Fibroblast of pulmonary artery (primary cell): ENCODE data around the gene C11orf71.

ENCODE experiments used
- DNase-seq: peaks from one replicate; pipeline ENCODE4 v3.0.0-alpha.2; 2010; ENCODE audit warnings: low read depth
- H3K4me3 ChIP-seq: replicated peaks from 2 replicates; pipeline ENCODE4 v1.5.1; 2011; ENCODE audit warnings: low read depth, mild to moderate bottlenecking, control low read depth, low read length, moderate library complexity
- TF ChIP-seq, protein P1 (sequence below): IDR thresholded peaks from 2 replicates; pipeline ENCODE4 v1.5.1; 2011; ENCODE audit warnings: mild to moderate bottlenecking, control low read depth, low read length, inconsistent platforms; ENCODE audit errors: missing control alignments

The C11orf71 gene

GRCh38 chr11:114377612-114378267, 22.6 kb downstream of the C11orf71 start:
- TF ChIP-seq, protein P1, sequence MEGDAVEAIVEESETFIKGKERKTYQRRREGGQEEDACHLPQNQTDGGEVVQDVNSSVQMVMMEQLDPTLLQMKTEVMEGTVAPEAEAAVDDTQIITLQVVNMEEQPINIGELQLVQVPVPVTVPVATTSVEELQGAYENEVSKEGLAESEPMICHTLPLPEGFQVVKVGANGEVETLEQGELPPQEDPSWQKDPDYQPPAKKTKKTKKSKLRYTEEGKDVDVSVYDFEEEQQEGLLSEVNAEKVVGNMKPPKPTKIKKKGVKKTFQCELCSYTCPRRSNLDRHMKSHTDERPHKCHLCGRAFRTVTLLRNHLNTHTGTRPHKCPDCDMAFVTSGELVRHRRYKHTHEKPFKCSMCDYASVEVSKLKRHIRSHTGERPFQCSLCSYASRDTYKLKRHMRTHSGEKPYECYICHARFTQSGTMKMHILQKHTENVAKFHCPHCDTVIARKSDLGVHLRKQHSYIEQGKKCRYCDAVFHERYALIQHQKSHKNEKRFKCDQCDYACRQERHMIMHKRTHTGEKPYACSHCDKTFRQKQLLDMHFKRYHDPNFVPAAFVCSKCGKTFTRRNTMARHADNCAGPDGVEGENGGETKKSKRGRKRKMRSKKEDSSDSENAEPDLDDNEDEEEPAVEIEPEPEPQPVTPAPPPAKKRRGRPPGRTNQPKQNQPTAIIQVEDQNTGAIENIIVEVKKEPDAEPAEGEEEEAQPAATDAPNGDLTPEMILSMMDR = no peak
- peak; percentile 44 for DNase-seq
- no peak overlapping the region for H3K4me3 ChIP-seq

GRCh38 chr11:114375052-114375451, 25.3 kb downstream of the C11orf71 start:
- TF ChIP-seq, protein P1 = no peak
- H3K4me3 ChIP-seq = no peak overlapping the region
- no peak for DNase-seq

GRCh38 chr11:114368918-114369680, 31.2 kb downstream of the C11orf71 start:
- H3K4me3 ChIP-seq = no peak overlapping the region
- DNase-seq = no peak
- TF ChIP-seq, protein P1 = no peak

DNA sequence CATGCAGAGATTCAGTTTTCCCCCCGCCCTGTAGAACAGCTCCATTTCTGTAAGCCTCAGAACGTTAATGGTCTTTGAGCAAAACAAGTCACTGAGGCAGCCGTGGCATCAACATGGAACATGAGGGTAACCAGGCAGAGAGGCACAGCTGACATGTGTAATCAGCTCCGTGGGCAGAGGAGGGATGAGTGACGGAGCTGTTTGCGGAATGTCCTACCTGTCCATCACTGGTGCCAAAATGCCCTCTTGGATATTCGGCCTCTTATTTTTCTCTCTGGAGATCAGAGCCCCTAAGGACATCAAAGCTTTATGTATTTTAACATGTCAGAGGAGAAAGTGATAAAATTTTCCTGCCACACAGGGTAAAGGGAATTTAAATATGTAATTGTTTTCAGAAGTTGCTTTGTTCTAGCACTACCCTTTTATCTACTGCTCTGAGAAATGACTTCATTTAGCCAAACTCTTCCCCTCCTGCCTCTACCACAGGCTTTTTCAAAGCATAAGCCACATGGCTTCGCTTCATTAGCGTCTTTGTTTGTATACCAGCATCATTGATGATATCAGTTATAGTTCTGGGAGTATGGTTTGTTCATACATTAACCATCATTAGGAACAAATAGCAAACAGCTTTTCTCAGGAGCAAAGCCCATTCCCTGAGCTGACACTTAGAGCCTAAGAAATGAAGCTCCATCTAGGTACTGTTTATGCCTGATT, 32.9 kb downstream of the C11orf71 start:
- TF ChIP-seq, protein P1 = no peak
- DNase-seq = no peak
- peak overlapping the region; percentile 26 for H3K4me3 ChIP-seq

DNA sequence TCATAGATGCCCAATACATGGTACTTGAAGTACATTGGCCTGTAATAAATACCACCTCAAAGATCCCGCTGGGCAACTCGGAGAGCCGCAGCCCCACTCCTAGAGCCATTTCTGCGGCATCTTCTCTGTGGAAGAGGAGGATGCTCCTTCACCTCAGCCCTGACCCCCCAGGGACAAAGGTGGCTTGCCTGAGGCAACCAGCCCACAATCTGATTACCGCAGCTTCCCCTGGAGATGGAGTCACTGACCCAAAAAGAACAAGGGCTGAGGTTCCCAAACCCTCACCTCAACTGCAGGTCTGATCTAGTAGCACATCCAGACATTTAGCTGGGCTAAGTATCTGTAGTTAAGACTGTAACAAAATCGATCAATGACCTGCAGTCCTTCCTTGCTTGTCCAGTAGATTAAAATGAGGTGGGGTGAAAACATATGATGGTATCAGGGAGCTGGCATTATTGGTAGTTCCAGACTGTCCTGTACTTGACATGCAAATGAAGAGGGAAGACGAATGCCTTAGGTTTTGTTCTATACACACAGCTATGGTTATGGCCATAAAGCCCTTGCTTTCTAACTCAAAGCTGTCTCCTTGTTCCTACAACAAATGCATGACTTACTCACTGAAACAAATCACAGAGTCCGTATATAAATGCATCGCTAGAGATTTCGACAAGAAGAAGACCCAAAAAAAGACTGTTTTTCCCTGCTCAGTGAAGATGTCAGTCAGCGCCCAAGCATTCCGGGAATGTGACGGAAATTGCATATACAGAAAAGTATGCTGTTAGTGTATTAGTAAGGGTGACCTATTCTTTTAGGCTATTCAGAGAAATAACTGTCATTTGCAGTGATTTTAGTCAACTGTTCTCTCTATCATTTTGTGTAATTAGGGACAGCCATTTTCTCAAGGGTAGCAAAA, 33.7 kb downstream of the C11orf71 start:
- TF ChIP-seq, protein P1 = no peak
- peak; percentile 88 for DNase-seq
- peak overlapping the region; percentile 26 for H3K4me3 ChIP-seq

DNA sequence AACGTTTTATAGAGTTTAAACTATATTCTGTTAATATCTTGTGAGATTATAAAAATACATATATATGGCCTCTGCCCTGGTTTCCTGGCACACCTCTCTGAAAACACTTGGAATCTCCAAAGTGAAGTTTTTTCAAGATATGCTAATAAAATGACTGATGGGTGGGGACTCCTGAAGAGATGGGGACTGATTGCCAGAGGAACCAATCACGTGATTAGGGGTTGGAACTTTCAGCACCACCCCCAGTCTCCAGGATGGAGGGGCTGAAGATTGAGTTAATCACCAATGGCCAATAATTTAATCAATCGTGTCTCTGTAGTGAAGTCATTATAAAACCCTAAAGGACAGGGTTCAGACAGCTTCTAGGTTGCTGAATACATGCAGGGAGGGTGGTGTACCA, 37.4 kb downstream of the C11orf71 start:
- no peak for DNase-seq
- H3K4me3 ChIP-seq = no peak overlapping the region
- TF ChIP-seq, protein P1 = no peak
